ENCODE results near the gene ARHGAP26. TPM values are rescaled to one million over a fixed set of nuclear protein-coding genes. Genes with fewer than 3 reads are reported as not detected.
A peak's percentile ranks its signal among the peaks of the same experiment; 100 is the strongest.

Gene ARHGAP26
- total RNA-seq, 3 donors from 2014 or later, result 9.1 to 11.7 (median 9.7) TPM

DNA sequence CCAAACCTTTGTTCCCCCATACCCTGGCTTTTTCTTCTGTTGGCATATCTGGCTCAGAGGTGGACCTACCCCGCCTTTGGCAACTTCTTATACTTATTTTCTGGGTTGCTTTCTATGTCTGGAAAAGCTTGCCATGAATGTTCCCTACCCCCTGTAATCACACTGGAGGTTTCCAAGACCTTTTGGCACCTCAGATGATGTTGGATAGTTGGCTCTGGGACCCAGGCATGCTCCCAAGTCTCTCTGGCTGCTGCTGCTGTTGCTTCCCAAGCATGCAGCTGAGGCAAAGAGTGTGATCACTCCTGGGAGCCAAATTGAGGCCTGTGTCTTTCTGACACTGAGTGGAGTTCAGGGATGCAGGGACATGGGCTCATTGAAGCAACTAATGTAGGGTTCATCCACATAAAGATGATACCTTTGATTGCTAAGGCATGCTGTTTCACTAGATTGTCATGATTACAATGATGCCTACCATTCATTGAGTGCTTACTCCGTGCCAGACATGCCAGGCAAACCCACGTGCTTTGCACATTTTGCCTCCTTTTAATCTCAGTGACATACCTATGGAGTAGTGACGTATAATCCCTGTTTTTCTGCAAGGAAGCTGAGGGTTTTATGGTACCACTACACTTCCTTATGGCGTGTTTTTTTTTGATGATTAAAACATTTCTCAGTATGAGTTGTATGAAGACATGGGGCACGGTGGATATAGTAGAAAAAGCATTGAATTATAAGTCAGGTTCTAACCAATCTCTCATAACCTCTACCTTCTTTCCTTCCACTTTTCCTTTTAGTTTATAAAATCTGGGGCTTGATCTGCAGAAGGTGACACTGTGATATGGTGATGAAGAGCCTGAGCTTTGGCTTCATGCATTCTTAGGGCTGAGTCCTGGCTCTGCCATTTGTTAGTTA lies 73.1 kb downstream of the ARHGAP26 start:
- H3K9me3 Mint-ChIP-seq, result no peaks in the 10 kb centered on the region
- no peak for DNase-seq
- no peak for ATAC-seq
- no peaks in the 10 kb centered on the region for H3K27me3 Mint-ChIP-seq (ENCODE audit: low read depth)
- H3K36me3 Mint-ChIP-seq (ENCODE audit: insufficient read depth), result no peaks in the 10 kb centered on the region
- peaks cover 30% of the 10 kb centered on the region for H3K4me1 Mint-ChIP-seq (ENCODE audit: low read depth)
- H3K4me3 Mint-ChIP-seq, result no peak overlapping the region

DNA sequence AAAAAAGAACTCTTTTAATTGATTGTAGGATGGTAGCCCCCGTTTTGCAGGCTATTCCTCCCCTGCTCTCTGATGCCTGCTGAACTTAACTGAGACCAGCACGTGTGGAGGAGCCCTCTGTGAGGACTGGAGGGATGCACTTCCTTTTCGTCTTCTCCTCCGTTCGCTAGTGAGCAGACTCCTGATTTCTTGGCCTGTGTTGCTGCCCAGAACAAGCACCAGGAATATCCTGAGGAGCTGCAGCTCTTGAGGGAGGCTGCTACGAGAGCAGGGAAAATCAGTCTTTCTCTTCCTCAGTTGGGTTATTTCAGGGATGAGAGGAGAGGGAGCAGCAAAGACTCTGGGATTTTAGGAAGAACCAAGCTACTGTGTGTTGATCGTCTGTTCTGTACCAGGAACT lies 74.7 kb downstream of the ARHGAP26 start:
- Mint-ChIP-seq H3K36me3 (ENCODE audit: insufficient read depth) (no peaks in the 10 kb centered on the region), H3K4me1 (ENCODE audit: low read depth) (peaks cover 42% of the 10 kb centered on the region), H3K27me3 (ENCODE audit: low read depth) (no peaks in the 10 kb centered on the region), H3K9me3 (no peaks in the 10 kb centered on the region), H3K4me3 (no peak overlapping the region)
- ATAC-seq, result no peak
- DNase-seq, result no peak

DNA sequence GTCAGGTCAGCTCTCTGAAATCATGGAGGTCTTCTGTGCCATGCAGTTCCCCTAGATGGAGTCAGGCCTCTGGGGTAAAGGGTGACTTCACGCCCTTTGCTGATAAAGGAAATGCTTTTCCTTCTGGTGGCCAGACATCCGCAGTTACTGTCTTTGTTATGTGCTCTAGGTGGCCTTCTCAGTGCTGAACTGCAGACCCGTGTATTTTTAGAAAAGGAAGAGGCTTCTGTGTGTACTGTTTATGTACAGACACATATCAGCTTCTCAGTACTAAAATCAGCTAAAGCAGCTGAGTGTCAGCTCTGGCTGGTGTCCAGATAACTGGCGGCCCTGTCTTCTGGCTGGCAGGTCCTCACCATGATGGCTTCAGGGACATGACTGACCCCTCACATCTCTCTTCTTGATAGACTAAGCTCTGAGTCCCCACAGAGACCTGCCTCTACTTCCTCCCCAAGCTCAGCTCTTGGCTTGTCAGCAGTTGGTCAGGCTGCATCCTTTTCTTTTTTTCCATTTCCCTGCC lies 75.3 kb downstream of the ARHGAP26 start:
- Mint-ChIP-seq H3K4me3 (no peak overlapping the region), H3K27me3 (ENCODE audit: low read depth) (no peaks in the 10 kb centered on the region), H3K36me3 (ENCODE audit: insufficient read depth) (no peaks in the 10 kb centered on the region), H3K9me3 (no peaks in the 10 kb centered on the region), H3K4me1 (ENCODE audit: low read depth) (peaks cover 46% of the 10 kb centered on the region)
- ATAC-seq, result peak in 1 of 2 donors; percentile 54
- no peak for DNase-seq

DNA sequence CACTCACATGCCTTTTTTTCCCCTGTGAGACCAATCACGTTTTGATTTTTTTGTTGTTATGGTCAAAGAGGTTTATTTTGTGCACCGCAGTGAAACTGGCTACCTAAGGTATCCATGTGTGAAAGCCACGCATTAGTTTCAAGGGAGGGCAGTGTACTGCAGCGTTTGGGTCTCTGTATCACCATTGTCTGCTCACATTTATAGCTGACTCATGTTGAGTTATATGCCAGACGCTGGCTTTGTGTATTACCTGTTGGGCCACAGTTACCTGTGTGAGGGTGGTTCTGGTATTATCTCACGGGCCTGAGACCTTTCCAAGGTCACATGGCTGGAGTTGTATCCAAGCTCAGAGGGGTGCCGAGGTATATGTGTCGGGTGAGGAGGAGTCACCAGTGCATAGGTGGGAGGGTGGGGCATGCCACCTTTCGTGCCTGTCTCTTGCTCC lies 75.8 kb downstream of the ARHGAP26 start:
- Mint-ChIP-seq H3K36me3 (ENCODE audit: insufficient read depth) (no peaks in the 10 kb centered on the region), H3K9me3 (no peaks in the 10 kb centered on the region), H3K27me3 (ENCODE audit: low read depth) (no peaks in the 10 kb centered on the region), H3K4me1 (ENCODE audit: low read depth) (peaks cover 46% of the 10 kb centered on the region), H3K4me3 (no peak overlapping the region)
- DNase-seq (no peak), ATAC-seq (no peak)

DNA sequence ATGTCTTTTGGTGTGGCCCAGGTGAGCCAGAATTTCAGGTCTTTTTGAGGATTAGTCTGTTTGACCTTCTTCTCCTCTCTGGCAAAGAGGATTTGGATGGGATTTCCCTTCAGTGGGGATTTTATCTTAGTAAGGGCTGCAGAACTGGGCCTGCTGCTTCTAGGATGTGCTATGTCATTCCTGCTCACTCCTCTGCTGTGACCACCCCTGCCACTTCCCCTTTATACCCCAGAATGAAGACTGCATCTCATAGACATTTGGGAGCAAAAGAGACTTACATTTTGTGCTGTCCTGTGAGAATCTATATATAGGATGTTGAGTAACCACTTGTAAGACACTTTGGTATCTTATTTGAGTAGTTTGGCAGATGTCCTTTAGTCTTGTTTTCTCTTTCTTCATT lies 76.2 kb downstream of the ARHGAP26 start:
- H3K4me3 Mint-ChIP-seq, result no peak overlapping the region

DNA sequence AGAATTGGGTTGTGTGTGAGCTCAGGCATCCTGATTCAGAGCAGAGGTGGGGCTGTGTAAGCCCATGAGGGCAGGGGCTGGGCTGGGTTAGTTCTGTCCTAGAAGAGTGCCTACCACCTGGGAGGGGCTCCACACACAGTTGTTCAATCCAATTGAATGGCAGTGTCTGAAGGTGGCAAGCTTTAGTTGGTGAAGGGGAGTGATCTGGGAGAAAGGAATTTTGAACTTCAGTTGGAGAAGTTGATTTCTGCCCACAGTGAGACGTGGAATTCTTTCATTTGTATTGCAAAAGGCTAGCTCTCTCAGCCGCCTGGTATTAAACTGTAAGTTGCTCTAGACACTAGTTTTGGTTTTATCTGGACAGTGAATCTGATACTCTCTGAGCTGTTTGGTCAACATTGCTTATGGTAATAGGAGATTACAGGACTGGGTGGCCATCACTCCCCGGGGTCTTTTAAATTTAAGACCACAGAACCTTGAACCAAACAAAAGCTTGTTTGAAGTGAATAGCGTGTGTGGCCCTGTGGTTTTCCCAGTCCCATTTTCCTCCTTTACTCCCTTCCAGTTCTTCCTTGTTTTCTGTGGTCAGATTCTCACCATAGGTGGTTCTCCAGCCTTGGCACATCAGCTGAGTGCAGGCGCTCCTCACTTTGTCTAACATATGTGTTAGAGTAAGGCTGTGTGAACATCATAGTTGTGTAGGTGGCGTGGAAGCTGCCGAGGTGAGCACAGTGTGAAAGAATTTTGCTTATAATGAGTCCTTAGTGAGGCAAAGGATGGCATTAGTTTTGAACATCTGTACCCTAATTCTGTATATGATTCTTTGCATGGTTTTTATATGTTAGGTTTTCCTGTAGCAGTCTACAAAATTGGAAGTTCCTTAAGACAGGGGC lies 78.0 kb downstream of the ARHGAP26 start:
- Mint-ChIP-seq H3K4me3 (no peak overlapping the region), H3K4me1 (ENCODE audit: low read depth) (peaks cover 48% of the 10 kb centered on the region), H3K9me3 (no peaks in the 10 kb centered on the region), H3K36me3 (ENCODE audit: insufficient read depth) (no peaks in the 10 kb centered on the region), H3K27me3 (ENCODE audit: low read depth) (no peaks in the 10 kb centered on the region)
- DNase-seq, result no peak
- ATAC-seq, result no peak

More for the DNA sequence above, 76.2 kb downstream of the ARHGAP26 start:
- DNase-seq, result no peak
- Mint-ChIP-seq H3K9me3 (no peaks in the 10 kb centered on the region), H3K4me1 (ENCODE audit: low read depth) (peaks cover 46% of the 10 kb centered on the region), H3K36me3 (ENCODE audit: insufficient read depth) (no peaks in the 10 kb centered on the region), H3K27me3 (ENCODE audit: low read depth) (no peaks in the 10 kb centered on the region)
- ATAC-seq, result no peak

DNA sequence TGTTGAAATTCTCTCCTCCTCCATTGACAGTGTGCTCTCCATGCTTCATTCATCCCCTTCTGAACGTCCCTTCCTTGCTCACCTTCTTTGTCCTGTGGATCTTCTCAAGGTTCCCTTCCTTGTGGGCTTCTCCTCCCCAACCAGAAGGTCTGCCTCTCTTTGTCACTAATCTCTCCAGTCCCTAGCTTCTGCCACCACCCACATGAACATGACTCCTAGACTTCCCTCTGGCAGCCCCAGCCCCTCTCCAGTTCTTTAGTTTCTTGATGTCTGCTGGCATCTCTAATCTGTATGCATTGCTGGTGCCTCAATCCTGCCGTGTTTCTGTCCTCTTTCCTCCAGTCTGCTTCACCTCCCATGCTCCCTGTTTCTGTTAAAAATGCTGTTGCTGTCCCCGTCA lies 79.3 kb downstream of the ARHGAP26 start:
- Mint-ChIP-seq H3K9me3 (no peaks in the 10 kb centered on the region), H3K27me3 (ENCODE audit: low read depth) (no peaks in the 10 kb centered on the region), H3K36me3 (ENCODE audit: insufficient read depth) (no peaks in the 10 kb centered on the region), H3K4me3 (no peak overlapping the region), H3K4me1 (ENCODE audit: low read depth) (peaks cover 47% of the 10 kb centered on the region)
- ATAC-seq (no peak), DNase-seq (no peak)

DNA sequence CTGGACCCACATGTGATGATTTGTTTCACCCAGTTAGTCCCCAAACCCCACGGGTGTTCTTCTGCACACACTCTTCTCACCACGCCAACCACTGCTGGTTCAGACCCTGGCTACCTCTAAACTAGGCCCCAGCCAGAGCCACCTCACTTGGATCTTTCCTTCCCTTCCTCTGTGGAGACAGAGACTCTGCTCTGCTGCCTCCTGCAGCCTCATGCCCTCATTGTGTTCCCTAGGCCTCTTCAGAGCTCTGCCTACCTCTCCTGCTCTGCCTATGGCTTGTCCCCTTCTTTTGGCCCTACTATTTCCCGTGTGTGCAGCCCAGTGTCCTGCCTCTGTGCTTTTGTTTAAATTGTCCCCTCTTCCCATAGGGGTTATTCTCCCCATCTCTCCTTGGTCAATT lies 79.7 kb downstream of the ARHGAP26 start:
- peaks cover 44% of the 10 kb centered on the region for H3K4me1 Mint-ChIP-seq (ENCODE audit: low read depth)
- no peaks in the 10 kb centered on the region for H3K27me3 Mint-ChIP-seq (ENCODE audit: low read depth)
- no peaks in the 10 kb centered on the region for H3K36me3 Mint-ChIP-seq (ENCODE audit: insufficient read depth)
- no peaks in the 10 kb centered on the region for H3K9me3 Mint-ChIP-seq
- DNase-seq (no peak), ATAC-seq (no peak)
- H3K4me3 Mint-ChIP-seq, result no peak overlapping the region

DNA sequence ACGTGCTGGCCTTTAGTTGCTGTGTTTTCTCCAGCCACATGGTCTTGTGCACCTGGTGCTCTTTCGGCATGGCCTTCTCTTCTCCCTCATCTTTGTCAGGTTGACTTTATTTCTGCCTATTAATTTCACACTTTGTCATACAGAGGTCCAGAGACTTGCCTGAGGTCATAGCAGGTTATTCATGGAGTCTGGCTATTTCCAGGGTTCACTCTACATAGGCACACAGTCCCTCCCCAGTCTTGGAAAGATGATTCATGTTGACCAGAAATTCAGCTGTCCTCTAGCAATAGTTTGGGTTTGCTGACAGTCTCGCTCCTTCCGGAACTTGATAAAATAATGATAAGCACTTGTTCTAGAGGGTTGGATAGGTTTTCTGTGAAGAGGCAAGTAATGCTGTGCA lies 81.6 kb downstream of the ARHGAP26 start:
- H3K27me3 Mint-ChIP-seq (ENCODE audit: low read depth), result no peaks in the 10 kb centered on the region
- DNase-seq (no peak), ATAC-seq (no peak)
- no peaks in the 10 kb centered on the region for H3K9me3 Mint-ChIP-seq
- H3K4me1 Mint-ChIP-seq (ENCODE audit: low read depth), result peaks cover 28% of the 10 kb centered on the region
- no peaks in the 10 kb centered on the region for H3K36me3 Mint-ChIP-seq (ENCODE audit: insufficient read depth)
- no peak overlapping the region for H3K4me3 Mint-ChIP-seq

DNA sequence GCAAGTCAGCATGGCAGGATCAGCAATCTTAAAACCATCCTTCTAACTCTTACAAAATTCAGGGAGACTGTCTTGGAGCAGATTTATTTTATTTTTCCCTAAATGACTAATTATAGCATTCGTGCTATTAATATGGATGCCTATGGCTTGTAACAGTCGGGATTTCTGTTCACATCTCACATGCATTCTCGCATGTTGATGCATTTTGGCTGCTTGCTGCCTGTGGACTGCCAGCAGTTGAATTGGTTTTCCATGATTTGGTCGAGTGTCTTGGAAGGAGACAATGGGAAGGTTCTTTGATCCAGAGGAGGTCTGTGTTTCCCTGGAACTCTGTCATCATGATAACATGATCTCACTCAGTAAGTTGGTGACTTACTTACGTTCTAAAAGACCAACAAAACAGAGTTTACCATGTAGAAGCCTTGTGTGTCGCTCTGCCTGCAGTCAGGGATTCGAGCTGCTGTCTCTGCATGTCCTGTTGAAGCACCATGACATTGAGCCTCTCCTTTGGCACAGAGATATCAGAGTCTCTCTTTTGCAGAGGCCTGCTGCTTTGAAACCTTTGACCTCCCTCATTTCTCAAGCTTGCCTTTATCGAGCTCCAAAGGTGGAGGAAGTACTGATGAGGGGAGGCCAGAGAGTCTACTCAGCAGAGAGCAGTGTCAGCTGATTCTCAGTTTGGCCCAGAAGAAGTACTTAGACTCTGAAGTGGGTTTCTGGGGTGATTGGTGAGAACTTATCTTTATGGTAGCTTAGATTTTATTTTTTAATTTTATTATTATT lies 82.4 kb downstream of the ARHGAP26 start:
- DNase-seq (no peak), ATAC-seq (no peak)
- no peaks in the 10 kb centered on the region for H3K9me3 Mint-ChIP-seq
- H3K4me3 Mint-ChIP-seq, result no peak overlapping the region
- H3K27me3 Mint-ChIP-seq (ENCODE audit: low read depth), result no peaks in the 10 kb centered on the region
- peaks cover 29% of the 10 kb centered on the region for H3K4me1 Mint-ChIP-seq (ENCODE audit: low read depth)
- no peaks in the 10 kb centered on the region for H3K36me3 Mint-ChIP-seq (ENCODE audit: insufficient read depth)

DNA sequence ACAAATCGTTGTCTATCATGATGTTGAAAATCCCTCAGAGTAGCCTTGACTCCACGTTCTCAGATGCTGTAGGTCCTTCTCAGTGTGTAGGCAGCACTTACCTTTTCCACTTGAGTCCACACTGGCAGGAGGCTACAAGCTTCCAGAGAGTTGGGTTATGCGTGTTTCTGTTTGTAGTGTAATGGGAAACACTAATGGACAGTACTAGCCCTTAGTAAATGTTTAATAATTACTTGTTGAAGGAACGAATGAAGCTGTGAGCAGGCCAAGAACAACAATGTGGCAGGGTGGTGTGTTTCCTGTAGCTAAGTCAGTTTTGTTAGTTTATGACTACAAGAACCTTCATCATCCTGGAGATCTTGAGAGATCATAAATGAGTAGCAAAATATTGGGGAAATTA lies 83.5 kb downstream of the ARHGAP26 start:
- no peak for ATAC-seq
- H3K4me1 Mint-ChIP-seq (ENCODE audit: low read depth), result peaks cover 24% of the 10 kb centered on the region
- DNase-seq, result no peak
- H3K36me3 Mint-ChIP-seq (ENCODE audit: insufficient read depth), result no peaks in the 10 kb centered on the region
- H3K9me3 Mint-ChIP-seq, result no peaks in the 10 kb centered on the region
- H3K27me3 Mint-ChIP-seq (ENCODE audit: low read depth), result no peaks in the 10 kb centered on the region
- H3K4me3 Mint-ChIP-seq, result no peak overlapping the region

DNA sequence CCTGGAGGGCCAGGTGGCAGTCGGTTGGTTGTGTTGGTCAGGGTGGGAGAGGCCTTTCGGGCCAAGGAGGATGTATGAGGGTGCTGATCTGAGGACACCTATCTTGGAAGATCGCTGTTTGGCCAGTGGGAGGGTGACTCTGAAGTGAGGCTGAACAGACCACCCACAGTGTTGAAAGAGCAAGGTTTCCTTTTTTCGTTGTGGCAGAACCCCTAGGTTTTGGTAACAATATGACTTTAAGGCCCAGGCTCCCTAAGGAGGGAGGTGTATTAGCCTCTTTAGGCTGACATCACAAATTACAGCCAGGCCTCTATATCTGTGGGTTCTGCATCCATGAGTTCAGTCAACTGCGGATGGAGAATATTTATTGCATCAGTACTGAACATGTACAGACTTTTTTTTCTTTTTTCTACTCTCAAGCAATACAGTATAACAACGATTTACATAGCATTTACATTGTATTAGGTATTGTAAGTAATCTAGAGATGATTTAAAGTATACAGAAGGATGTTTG lies 86.1 kb downstream of the ARHGAP26 start:
- Mint-ChIP-seq H3K4me3 (no peak overlapping the region), H3K4me1 (ENCODE audit: low read depth) (peaks cover 20% of the 10 kb centered on the region), H3K27me3 (ENCODE audit: low read depth) (no peaks in the 10 kb centered on the region), H3K36me3 (ENCODE audit: insufficient read depth) (no peaks in the 10 kb centered on the region), H3K9me3 (no peaks in the 10 kb centered on the region)
- ATAC-seq (no peak), DNase-seq (no peak)

DNA sequence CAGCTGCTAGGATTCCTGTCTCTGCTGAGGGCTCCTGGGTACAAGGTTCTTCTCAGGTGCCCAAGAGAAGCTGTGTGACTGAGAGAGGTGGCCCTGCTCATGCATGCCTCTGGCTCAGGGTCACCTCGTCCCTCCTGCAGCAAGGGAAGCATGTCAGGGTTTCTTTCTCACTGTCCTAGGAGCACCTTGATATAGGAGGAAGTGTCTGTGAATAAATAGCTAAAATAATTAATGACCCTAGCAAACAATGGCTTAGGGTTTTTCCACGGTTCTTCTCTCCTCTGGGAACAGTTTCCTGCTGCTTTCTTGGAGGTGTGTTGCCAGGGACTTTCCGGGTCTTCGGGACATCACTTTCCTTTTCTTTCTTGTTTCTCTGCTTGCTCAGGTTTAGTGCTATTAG lies 87.2 kb downstream of the ARHGAP26 start:
- H3K9me3 Mint-ChIP-seq, result no peaks in the 10 kb centered on the region
- DNase-seq (no peak), ATAC-seq (no peak)
- H3K27me3 Mint-ChIP-seq (ENCODE audit: low read depth), result no peaks in the 10 kb centered on the region
- H3K4me1 Mint-ChIP-seq (ENCODE audit: low read depth), result peaks cover 20% of the 10 kb centered on the region
- H3K4me3 Mint-ChIP-seq, result no peak overlapping the region
- H3K36me3 Mint-ChIP-seq (ENCODE audit: insufficient read depth), result no peaks in the 10 kb centered on the region

DNA sequence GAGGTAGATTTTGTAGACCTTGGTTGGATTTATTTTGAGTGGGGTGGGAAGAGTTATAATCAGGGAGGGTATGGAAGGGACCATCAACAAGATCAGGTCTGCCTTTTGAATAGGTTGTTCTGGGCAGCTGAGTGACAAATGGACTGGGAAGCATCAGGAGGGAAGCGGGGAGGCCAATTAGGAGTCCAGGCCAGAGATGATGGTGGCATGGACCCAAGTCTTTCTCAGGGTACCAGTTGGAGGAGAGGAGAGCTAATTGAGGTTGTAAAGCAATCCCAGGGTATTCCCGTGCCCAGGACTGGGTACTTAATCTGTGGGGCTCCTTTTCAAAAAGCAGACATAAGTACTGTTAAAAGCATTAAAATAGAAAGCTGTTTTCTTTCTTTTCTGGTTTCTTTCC lies 88.9 kb downstream of the ARHGAP26 start:
- ATAC-seq (no peak), DNase-seq (no peak)
- Mint-ChIP-seq H3K27me3 (ENCODE audit: low read depth) (no peaks in the 10 kb centered on the region), H3K9me3 (no peaks in the 10 kb centered on the region), H3K36me3 (ENCODE audit: insufficient read depth) (no peaks in the 10 kb centered on the region), H3K4me3 (no peak overlapping the region), H3K4me1 (ENCODE audit: low read depth) (peaks cover 27% of the 10 kb centered on the region)
